Ammon's horn (tissue), 1 donor: ENCODE results near the gene ANKRD50.

Experiments used
- DNase-seq: peaks from one replicate; pipeline ENCODE4 v3.0.0-alpha.2; 2016; ENCODE audit warnings: low spot score

Gene ANKRD50

DNA sequence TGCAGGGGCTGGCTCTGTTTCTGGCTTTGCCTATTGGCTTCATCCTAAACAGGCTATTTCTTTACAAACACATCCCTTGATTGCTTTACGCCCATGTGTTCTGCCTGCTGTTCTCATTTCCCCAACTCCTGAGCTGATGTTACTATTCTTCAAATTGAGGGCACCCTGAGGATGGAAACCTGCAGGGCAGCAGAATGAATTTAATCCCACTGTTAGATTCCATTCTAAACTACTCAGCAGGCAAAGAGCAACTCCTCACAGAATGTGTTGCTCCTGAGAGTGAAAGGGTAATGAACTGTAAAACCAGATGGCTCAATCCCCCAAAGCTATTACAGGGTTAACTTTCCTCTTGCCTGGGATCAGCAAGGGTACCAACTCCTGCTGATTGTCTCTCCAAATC lies 75.7 kb downstream of the ANKRD50 start:
- no peak for DNase-seq

GRCh38 chr4:124635331-124635730 lies 77.2 kb downstream of the ANKRD50 start:
- DNase-seq: no peak

DNA sequence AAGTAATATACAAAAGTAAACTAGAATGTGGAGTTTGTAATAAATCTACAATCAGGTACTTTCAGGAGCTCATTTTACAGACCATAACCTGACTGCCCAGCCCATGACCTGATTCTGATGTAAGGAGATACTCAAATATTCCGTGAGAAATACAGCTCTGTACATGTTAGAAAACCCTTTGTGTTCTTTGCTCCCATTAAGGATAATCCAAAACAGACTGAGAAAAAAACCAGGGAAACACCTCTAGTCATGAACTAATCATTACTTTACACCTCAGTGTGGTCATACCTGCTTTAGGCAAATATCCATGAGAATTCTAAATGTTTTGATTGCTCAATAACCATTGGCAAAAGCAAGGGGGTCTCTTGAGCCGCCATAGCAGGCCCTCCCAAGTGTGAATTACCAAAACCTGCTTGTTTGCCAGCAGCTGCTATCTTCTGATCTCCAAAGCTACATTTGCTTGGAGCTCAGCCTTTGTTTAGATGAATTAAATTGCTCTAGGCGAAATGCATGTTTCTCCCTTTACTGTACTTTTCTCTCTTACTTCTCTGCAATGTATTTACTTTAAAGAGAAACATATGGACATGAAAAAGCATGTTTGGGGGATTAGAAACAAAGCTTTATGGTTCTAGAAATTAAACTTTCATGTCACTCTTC lies 79.1 kb downstream of the ANKRD50 start:
- DNase-seq: no peak

- no peak for DNase-seq
Observed at GRCh38 chr4:124632439-124632838, 80.1 kb downstream of the ANKRD50 start.

DNA sequence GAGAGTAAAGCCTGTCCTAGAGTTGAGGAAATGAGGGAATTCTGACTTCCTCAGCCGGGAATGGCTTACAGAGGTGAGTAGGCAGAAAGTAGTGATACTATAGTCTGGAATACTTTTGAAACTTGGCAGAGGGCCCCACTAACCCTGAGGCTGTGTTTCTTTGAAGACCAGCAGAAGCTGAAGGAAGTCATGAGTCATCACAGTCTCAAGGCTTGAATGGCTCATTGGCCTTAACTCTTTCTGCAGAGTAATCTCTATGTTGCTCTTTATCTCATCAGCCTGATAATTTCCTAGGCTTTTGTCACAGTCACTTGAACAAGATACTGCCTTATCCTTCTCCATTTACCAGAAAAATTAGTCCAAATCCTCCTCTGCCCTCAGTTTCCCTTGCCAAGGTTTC lies 80.8 kb downstream of the ANKRD50 start:
- no peak for DNase-seq

GRCh38 chr4:124629681-124630080 lies 82.9 kb downstream of the ANKRD50 start:
- DNase-seq: no peak
